AG04450 (cell line): ENCODE data around the gene CACNG3. TPM values are rescaled to one million over a fixed set of nuclear protein-coding genes. Genes with fewer than 3 reads are reported as not detected.

Source experiments
- CTCF ChIA-PET: fragments of 300-600, 350-600 bp; formaldehyde crosslinking; extraction: SDS; loops from one replicate; lab custom pipeline; 2022; ENCODE audit warnings: antibody characterized with exemption, inconsistent platforms; lab: Charles Lee
- POLR2A ChIA-PET: fragments of 350-600 bp; formaldehyde crosslinking; extraction: SDS; loops from one replicate; lab custom pipeline; 2021; ENCODE audit warnings: antibody characterized with exemption, inconsistent platforms; lab: Yijun Ruan, JAX
- DNase-seq: peaks from one replicate; pipeline ENCODE4 v3.0.0-alpha.2; 2011; ENCODE audit warnings: low read depth, low spot score
- H3K27ac ChIP-seq: one replicate; pipeline ENCODE4 v1.5.1; 2012; ENCODE audit warnings: low read depth, low read length, control low read depth
- H3K27me3 ChIP-seq: one replicate; pipeline ENCODE4 v1.6.0; 2012; ENCODE audit warnings: low read length; ENCODE audit not compliant: control insufficient read depth, insufficient read depth
- H3K4me3 ChIP-seq: 2 replicates; pipeline ENCODE4 v1.5.1; 2011; ENCODE audit warnings: mild to moderate bottlenecking, low read depth, low read length, control low read depth
- H3K9me3 ChIP-seq: 2 replicates; pipeline ENCODE4 v1.5.1; 2012; ENCODE audit warnings: low read length; ENCODE audit not compliant: control insufficient read depth, insufficient read depth
- polyA plus RNA-seq: library from polyadenylated mRNA; depleted of rRNA; stranded (reverse); fragments of >200 nt; gene quantifications from 2 replicates; pipeline ENCODE4 v1.2.3, GENCODE V29; 2011
- TF ChIP-seq, protein P1 (sequence below): IDR thresholded peaks from 2 replicates; pipeline ENCODE4 v1.5.1; 2011; ENCODE audit warnings: low read depth, low read length, control low read depth, inconsistent platforms

Gene CACNG3
- polyA plus RNA-seq, 1 experiment: not detected

DNA sequence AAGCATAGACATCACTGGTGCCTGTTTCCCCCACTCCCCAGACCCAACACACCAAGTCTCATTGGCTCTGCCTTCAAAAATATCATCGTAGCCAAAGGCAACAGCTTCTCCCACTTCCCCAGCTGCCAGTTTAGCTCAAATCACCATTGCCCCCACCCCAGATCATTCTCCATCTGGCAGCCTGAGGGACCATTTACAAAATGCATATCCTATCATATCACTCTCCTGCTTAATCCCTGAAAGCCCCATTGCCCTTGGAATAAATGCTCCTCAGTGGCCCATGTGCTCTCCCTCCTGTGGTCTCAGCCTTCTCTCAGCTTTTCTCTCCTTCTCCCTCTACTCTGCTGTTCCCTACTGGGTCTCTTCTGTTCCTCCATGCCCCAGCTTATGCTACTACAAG is 68.3 kb downstream of the CACNG3 start:
- H3K27ac ChIP-seq: no peak overlapping the region
- H3K27me3 ChIP-seq: no peaks in the 10 kb centered on the region
- no peaks in the 10 kb centered on the region for H3K9me3 ChIP-seq
- TF ChIP-seq, protein P1, sequence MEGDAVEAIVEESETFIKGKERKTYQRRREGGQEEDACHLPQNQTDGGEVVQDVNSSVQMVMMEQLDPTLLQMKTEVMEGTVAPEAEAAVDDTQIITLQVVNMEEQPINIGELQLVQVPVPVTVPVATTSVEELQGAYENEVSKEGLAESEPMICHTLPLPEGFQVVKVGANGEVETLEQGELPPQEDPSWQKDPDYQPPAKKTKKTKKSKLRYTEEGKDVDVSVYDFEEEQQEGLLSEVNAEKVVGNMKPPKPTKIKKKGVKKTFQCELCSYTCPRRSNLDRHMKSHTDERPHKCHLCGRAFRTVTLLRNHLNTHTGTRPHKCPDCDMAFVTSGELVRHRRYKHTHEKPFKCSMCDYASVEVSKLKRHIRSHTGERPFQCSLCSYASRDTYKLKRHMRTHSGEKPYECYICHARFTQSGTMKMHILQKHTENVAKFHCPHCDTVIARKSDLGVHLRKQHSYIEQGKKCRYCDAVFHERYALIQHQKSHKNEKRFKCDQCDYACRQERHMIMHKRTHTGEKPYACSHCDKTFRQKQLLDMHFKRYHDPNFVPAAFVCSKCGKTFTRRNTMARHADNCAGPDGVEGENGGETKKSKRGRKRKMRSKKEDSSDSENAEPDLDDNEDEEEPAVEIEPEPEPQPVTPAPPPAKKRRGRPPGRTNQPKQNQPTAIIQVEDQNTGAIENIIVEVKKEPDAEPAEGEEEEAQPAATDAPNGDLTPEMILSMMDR: no peak
- ChIA-PET POLR2A (no interaction called here), CTCF (no interaction called here)
- no peak overlapping the region for H3K4me3 ChIP-seq
- no peak for DNase-seq

DNA sequence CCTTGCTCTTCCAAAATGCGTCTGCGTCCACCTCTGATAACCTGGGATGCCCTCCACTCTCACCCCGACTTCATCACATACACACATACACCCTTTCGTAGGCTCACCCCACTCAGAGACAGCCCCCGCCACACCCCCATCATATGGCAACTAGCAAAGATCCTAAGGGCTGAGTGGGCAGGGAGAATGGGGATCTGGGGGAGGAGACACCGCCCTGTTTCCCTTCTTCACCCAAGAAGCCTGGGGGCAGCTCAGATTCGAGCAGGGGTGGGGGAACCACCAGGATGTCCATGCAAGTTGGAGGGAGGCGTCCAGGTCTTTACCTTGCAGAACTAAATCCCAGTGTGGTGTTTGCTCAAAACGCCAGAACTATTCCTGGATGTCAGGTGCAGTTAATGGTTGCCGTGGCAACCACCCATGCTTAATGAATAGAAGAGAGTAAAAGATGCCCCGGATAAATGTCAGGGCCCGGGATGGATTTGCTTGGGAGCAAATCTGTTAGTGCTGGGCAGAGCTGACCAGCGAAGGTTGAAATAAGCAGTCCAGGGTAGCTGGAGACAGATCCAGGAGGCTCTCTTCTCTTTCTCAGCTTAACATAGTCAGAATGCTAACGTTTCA is 72.8 kb downstream of the CACNG3 start:
- ChIA-PET POLR2A (no interaction called here), CTCF (no interaction called here)
- Histone ChIP-seq H3K27me3 (no peaks in the 10 kb centered on the region), H3K9me3 (no peaks in the 10 kb centered on the region), H3K27ac (no peak overlapping the region), H3K4me3 (no peak overlapping the region)
- TF ChIP-seq, protein P1: no peak
- no peak for DNase-seq

- POLR2A ChIA-PET: no interaction called here
- Histone ChIP-seq H3K27me3 (no peaks in the 10 kb centered on the region), H3K9me3 (peaks cover 4% of the 10 kb centered on the region; the same call in 1 of the 2 replicates), H3K27ac (no peak overlapping the region), H3K4me3 (no peak overlapping the region)
- DNase-seq: no peak
- CTCF ChIA-PET: no interaction called here
- TF ChIP-seq, protein P1: no peak
Measured at GRCh38 chr16:24332178-24332577, 76.0 kb downstream of the CACNG3 start.

DNA sequence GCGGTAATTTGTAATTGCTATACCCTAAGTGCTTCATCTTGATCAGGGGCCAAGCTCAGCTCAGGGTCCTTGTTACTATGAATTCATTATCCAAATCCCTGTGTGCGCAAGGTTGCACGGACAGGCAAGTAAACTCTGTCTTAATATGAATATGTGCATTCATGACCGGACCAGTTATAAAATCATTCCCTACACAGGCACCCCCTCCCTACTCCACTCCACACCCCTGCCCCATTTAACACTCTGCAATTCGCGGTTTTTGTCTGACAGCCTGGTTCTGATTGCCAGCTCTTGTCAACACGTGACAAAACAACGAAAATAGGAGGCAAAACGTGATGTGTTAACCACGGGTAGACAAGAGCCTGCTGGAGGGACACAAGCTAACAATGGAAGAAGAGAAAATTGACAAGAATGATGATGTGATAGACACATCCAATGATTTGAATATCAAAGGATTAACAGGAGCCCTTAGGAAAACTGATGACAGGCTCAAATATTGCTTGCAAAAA is 76.5 kb downstream of the CACNG3 start:
- Histone ChIP-seq H3K27ac (no peak overlapping the region), H3K9me3 (peaks cover 4% of the 10 kb centered on the region), H3K27me3 (no peaks in the 10 kb centered on the region), H3K4me3 (no peak overlapping the region)
- DNase-seq: no peak
- ChIA-PET CTCF (no interaction called here), POLR2A (no interaction called here)
- TF ChIP-seq, protein P1: no peak

DNA sequence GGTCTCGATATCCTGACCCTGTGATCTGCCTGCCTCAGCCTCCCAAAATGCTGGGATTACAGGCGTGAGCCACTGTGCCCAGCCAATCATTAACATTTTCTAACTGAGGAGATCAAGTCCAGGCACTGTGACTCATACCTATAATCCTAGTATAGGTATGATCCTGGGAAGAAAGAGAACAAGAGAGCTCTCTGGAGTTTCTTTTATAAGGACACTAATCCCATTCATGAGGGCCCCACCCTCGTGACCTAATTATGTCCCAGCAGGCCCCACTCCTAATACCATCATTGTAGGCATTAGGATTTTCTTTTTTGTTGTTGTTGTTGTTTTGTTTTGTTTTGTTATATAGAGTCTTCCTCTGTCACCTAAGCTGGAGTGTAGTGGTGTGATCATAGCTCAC is 80.4 kb downstream of the CACNG3 start:
- no peaks in the 10 kb centered on the region for H3K27me3 ChIP-seq
- H3K4me3 ChIP-seq: no peak overlapping the region
- TF ChIP-seq, protein P1: no peak
- ChIA-PET CTCF (no interaction called here), POLR2A (no interaction called here)
- no peak for DNase-seq
- H3K9me3 ChIP-seq: peaks cover 6% of the 10 kb centered on the region
- no peak overlapping the region for H3K27ac ChIP-seq
